HG02798 (cell line): ENCODE data around the gene UBE4B.
"Not testable (repeated sequence)": the region's sequence is repeated elsewhere in the genome, so short reads cannot be mapped to it uniquely, and the experiment has no call there.

Experiments used
- ATAC-seq: cut with Tn5 transposase; IDR thresholded peaks from one replicate; pipeline ENCODE4 v1.9.1; 2021; ENCODE audit warnings: mild to moderate bottlenecking; ENCODE audit not compliant: unreplicated experiment, poor library complexity

Gene UBE4B

DNA sequence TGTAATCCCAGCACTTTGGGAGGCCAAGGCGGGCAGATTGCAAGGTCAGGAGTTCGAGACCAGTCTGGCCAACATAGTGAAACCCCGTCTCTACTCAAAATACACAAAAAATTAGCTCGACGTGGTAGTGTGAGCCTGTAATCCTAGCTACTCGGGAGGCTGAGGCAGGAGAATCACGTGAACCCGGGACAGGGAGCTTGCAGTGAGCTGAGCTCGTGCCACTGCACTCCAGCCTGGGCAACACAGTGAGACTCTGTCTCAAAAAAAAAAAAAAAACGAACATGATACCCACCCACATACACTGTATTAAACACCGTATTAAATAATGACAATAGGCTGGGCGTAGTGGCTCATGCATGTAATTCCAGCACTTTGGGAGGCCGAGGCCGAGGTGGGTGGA is 172.4 kb downstream of the UBE4B start:
- ATAC-seq = not testable (repeated sequence)

DNA sequence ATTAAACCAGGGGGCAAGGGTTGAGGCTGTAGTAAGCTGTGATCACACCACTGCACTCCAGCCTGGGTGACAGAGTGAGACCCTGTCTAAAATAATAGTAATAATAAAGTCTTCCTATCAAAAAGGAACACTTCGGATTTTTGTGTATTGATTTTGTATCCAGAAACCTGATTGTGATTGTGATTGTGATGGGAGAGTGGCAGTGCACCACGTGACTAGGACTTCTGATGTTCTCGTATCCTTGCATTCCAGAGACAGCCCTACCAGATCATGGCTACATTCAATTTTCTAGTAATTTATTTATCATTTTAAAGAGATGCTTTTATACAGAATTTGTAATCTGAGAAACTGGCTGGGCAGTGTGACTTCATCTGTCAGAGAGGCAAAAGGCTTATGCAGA is 175.1 kb downstream of the UBE4B start:
- no peak for ATAC-seq

DNA sequence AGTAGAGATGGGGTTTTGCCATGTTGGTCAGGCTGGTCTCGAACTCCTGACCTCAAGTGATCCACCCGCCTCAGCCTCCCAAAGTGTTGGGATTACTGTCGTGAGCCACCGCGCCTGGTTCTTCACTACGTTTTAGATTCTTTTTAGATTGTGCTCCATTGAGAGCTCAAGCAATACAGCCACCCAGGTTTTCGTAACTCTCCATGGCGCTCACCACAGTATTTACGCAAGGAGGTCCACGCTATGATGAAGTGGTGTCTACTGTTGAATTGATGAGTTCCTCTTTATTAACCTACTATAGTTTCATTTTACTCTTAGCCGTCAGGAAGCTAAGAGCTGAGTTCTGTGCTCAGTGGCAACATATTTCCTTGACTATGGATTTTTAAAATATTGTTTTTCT is 175.8 kb downstream of the UBE4B start:
- ATAC-seq = no peak

DNA sequence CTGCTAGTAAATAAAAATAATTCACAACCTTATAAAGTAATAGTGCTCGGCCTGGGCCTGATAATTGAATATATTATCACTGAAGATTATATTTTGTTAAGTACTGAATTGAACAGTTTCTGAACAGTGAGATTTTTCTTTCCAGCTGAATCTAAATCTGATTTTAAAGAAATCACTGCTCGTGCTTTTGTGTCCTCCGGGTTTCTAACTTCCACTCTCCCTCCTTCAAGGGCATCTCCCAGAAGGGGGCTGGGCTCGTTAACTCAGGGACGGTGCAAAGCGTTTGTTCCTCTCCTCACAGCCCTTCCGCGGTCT is 176.8 kb downstream of the UBE4B start:
- ATAC-seq = no peak

DNA sequence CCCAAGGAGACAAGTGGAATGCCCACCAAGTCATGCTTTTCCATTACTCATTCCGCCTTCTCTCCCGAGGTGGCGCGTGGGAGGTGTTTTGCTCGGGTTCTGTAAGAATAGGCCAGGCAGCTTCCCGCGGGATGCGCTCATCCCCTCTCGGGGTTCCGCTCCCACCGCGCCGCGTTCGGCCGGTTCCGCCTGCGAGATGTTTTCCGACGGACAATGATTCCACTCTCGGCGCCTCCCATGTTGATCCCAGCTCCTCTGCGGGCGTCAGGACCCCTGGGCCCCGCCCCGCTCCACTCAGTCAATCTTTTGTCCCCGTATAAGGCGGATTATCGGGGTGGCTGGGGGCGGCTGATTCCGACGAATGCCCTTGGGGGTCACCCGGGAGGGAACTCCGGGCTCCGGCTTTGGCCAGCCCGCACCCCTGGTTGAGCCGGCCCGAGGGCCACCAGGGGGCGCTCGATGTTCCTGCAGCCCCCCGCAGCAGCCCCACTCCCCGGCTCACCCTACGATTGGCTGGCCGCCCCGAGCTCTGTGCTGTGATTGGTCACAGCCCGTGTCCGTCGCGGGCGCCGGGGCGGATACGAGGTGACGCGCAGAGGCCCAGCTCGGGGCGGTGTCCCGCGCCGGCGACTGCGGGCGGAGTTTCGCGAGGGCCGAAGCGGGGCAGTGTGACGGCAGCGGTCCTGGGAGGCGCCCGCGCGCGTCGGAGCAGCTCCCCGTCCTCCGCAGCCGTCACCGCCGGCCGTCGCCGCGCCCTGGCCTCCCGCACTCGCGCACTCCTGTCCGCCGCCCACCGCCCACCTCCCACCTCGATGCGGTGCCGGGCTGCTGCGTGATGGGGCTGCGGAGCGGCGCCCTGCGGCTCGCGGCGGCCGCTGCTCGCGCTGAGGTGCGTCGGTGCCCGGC is 177.4 kb downstream of the UBE4B start, which contains the start of gene KIF1B:
Gene KIF1B, plus strand, starts transcription at position 666 of the 906 bp plus-strand sequence. CDS start 21,759 bp downstream, outside the sequence.
- peak; percentile 99 for ATAC-seq

DNA sequence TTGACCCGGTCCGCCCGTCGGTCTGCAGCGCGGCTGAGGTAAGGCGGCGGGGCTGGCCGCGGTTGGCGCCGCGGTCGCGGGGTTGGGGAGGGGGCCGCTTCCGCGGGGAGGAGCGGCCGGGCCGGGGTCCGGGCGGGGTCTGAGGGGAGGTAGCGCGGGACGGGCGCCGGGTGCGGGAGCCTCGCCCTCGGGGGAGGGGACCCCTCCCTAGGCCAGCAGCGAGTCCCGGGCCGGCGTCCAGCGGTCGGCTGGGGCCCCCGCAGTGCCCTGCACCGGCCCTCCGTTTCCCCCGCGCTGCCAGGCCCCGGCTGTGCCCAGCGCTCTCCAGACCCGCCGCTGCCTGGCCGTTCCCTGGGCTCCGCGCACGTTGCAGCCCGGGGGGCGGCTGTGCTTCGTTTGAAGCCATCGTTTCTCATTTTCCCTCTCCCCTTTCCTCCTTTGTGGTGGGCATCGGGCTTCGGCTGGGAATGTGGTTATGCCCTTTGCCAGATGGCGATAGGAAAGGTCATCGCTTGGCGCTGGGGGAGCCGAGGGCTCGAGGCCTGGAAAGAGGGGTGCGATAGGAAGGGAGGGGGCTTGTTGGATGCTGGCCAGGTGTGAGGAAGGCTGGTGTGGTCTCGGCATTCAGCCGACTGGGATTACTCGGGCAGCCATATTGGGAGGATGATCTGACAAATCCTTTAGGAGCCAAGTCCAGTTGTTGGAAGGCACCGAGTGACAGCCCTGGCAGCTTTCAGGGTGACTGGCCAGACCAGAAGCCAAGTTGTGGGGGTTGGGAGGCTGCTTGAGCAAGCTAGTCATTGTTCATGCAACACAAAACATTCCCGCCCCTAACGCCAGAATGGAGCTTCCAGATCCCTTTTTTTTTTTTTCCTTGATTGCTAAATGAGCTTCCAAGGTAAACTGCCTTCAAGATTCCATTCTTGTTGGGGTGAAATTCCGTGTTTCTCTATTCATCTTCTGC is 178.4 kb downstream of the UBE4B start:
- ATAC-seq = no peak

DNA sequence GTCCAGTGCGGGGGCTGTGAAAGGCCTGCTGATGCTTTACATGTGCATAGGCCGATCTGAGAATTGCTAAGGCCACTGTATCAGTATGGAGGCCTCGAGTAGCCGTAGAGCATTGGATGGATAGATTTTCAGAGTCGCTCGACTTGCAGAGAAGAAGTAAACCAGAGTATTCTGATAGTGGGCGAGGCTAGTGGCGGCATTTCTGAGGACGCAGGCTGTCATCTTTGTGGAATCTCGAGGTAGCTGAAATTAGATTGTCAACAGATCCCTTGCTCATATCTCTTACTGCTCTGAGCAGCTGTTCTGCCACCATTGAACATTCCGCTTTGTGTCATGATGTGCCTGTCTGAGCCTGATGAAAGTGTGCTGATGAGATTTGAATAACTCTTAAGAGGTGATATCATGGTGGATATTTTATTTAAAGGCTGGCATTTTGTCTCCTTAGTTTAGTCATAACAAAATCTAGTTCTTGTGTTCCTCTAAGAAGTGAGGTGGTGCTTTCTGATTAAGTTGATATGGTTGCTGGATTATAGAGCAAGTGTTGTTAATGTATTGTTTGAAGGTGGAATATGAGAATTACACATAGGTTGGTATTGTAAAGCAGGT is 179.2 kb downstream of the UBE4B start:
- ATAC-seq = no peak

DNA sequence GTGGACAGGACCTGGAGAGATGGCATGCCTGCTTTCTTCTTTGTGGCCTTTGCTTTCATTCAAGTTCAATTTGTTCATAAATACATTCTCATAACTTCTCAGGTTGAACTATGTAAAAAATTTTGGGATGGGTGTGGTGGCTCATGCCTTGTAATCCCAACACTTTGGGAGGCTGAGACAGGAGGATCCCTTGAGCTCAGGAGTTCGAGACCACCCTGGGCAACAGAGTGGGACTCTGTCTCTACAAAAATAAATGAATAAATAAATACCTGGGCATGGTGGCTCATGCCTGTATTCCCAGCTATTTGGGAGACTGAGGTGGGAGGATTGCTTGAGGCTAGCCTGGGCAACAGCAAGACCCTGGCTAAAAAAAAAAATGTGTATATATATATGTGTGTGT is 179.7 kb downstream of the UBE4B start:
- no peak for ATAC-seq

DNA sequence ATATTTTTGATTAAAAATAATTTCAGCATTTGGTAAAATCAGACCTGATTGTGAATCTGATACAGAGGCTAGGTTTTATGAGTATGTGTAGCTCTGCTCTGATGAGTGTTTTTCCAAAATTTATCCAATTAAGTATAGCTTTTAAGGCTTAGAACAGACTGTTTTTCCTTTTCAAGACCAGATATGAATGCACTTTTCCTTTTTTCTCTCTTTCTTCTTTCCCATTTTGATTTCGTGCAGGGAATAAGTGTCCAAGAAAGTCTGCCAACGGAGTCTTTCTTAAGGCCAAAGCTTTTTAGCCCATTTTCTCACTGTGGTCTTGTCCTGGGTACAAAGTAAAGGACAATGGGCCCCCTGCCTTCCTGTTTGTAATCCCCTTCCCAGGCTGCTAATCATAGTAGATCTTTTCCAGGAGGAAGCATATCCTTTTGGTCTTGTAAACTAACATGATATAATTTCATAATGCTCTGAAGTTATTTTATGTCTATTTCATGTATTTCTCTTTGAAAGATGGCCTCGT is 180.5 kb downstream of the UBE4B start:
- no peak for ATAC-seq

DNA sequence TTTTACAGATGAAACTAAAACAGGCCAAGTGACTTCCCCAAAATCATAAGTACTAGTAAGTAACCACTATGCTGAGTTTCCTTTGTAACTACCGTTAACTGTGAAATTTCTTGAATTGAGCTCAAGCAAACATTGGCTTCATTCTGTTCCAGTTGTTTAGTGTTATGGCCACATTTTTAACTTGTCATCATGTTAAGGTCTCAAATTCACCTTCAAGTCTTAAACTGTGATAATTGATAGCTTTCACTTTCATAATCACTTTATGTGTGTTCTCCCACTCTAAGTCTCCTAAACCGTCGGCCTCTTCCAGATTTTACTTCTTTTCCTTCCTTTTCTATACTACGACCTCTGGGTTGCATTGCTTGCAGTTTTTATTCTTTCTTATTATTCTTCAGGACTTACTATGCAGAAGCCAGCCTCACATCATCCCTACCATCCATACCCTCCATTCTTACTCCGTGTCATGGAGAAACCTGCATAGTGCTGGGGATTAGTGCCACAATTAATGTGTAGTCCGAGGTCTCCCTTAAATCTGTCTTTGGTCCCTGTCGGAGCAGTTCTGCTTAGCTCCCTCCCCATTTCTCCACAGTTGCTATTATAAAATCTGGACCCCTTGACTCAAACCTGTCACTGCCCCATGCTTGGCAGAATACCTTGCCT is 183.5 kb downstream of the UBE4B start:
- ATAC-seq = no peak

DNA sequence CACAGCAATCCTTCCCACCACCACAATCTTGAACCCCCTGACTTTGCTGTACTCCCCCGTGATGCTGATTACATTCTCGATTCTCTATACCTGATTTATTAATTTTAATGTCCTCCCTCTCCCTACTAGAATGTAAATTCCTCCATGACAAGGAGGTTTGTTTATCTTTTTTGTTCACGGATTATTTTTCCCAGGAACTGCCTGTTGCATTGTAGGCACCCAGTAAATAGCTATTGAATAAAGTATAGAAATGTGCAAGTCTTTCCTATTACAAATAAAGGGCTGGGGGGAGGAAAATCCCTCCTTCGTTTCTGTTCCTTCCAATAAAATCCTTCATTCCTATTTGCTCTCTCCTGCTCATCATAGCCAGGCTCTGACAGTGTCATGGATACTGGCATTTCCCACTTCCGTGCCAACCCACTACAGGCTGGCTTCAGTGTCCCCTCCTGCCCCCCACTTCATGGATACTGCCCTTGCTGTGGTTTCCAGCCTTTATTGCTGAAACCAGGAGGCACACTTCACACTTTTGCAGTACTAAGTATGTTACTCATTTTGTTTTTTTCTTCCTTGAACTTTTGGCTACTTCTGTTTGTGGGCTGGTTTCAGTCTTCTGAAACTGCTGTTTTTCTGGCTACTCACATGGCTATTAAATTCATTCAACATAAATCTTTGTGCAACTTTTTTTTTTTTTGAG is 185.1 kb downstream of the UBE4B start:
- ATAC-seq = no peak

DNA sequence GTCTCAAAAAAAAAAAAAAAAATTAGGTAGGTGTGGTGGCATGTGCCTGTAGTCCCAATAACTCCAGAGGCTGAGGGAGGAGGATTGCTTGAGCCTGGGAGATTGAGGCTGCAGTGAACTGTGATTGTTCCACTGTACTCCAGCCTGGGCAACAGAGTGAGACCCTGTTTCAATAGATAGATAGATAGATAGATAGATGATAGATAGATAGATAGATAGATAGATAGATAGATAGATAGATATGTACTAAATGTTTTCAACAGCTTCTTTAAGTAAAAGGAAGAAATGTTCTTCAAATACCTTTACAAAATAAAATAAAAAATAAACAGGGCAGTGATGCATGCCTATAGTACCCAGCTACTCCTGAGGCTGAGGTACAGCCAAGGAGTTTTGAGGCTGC is 187.4 kb downstream of the UBE4B start:
- ATAC-seq = no peak

DNA sequence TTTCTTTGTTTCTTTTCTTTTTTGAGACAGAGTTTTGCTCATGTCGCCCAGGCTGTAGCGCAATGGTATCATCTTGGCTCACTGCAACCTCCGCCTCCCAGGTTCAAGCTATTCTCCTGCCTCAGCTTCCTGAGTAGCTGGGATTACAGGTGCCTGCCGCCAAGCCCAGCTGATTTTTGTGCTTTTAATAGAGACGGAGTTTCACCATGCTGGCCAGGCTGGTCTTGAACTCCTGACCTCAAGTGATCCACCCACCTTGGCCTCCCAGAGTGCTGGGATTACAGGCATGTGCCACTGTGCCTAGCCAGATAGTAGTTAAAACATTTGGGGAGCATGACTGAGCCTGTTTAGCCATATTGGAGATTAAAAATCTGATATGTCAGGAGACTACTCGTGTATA is 187.9 kb downstream of the UBE4B start:
- ATAC-seq = not testable (repeated sequence)

DNA sequence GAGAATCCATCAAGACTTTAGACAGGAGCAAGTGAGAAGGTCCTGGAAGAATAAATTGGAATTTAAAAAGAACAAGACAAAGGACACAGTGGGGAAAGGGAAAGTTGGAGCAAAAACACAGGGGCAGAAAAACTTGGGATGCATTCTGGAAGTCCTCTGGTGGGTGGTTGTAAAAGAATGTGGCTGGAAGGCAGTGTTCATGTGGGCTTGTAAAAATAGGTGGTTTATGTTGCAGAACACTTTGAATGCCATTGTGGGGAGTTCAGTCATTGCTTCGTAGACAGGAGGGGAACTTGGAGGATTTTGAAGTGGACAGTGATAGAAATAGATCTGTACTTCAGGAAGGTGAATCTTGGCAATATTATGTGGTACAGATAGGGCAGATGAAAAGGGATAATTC is 192.8 kb downstream of the UBE4B start:
- ATAC-seq = no peak

DNA sequence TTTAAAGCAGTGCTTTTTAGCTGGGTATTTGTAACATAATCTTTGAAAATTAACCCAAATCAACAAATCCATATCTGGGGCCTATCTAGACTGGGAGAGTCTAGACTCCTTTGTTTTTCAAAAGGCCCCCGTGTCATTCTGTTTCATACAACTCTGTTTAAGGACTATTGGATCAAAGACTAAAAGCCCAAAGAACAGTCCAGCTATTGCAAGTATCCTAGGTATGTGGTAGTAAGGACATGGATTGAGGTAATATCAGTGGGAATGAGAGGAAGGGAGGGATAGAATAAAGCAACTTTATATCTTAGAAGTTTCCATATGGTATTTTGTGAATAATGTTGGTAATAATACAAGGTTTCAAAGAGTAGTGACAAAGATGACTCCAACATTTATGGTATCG is 195.8 kb downstream of the UBE4B start:
- ATAC-seq = no peak

DNA sequence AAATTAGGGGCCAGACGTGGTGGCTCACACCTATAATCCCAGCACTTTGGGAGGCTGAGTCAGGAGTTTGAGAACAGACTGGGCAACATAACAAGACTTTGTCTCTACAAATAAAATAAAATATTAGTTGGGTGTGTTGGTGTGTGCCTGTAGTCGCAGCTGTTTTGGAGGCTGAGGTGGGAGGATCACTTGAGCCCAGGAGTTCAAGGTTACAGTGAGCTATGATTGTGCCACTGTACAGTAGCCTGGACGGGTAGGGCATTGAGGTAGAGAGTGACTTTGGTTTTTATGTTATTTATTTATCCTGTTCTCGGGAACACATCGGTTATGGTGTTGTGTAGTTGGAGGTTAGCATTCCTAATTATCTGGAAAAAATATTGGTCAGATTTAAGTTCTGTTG is 197.1 kb downstream of the UBE4B start:
- ATAC-seq = no peak
